Psoas muscle (tissue), 8 donors: ENCODE measurements around the gene PRM3. TPM values are rescaled to one million over a fixed set of nuclear protein-coding genes. Genes with fewer than 3 reads are reported as not detected.

Experiments used
- ATAC-seq, 4 donors: fragments of 200-7000 bp; cut with Tn5 transposase; one replicate each; pipeline ENCODE4 v1.9.1; 2020; ENCODE audit warnings: moderate library complexity in 3 of 4, mild to moderate bottlenecking in 2 of 4
- DNase-seq, 2 donors: peaks; one replicate each; pipeline ENCODE4 v3.0.0-alpha.2; 2020
- H3K27ac ChIP-seq: fragments of 200-600 bp; one replicate; pipeline ENCODE4 v1.8.0; 2022
- H3K27me3 ChIP-seq, 3 donors: fragments of 200-600 bp in 1 of 3; one replicate each; pipeline versions ENCODE4 v1.6.1 to v1.8.0; 2013 to 2022; ENCODE audit warnings: low read length in 2 of 3, mild to moderate bottlenecking in 2 of 3, moderate library complexity in 1 of 3; ENCODE audit not compliant: insufficient read depth in 3 of 3
- H3K36me3 ChIP-seq, 2 donors: fragments of 200-600 bp in 1 of 2; one replicate each; pipeline versions ENCODE4 v1.6.1 to v1.8.0; 2013 to 2022; ENCODE audit warnings: low read depth in 1 of 2, mild to moderate bottlenecking in 1 of 2, moderate library complexity in 1 of 2; ENCODE audit not compliant: insufficient read depth in 1 of 2
- H3K4me1 ChIP-seq: fragments of 200-600 bp; one replicate; pipeline ENCODE4 v1.8.0; 2022
- H3K4me3 ChIP-seq: fragments of 200-600 bp; one replicate; pipeline ENCODE4 v1.8.0; 2022; ENCODE audit warnings: mild to moderate bottlenecking
- H3K9me3 ChIP-seq: fragments of 200-600 bp; one replicate; pipeline ENCODE4 v1.8.0; 2022
- WGBS, 3 donors: extraction: QIAGEN DNeasy Blood & Tissue Kit; methylation state at CpG; one replicate each; pipeline versions ENCODE4 v1.1.6 to v1.1.7; 2013; 5-methylcytosine and 5-hydroxymethylcytosine counted together
- intact Hi-C, 2 donors: fragments of 100-400 bp; cut with DNase I; formaldehyde crosslinking; loops; one replicate each; pipeline versions ENCODE4 v1.11.0 to v1.14.2; 2022
- polyA plus RNA-seq, 3 donors: library from polyadenylated mRNA; stranded (reverse); fragments of 200-250 nt; gene quantifications; one replicate each; pipeline ENCODE4 v1.2.3, GENCODE V29; 2013
- total RNA-seq, 4 donors: library from RNA; stranded (reverse); fragmentation: NEBNext Ultra II Directional in 2 of 4; extraction: Animal tissue kit (Norgen Biotek cat#: 25700) in 2 of 4; gene quantifications; one replicate each; pipeline versions ENCODE4 v1.2.1 to v1.2.4, GENCODE V29; 2021 to 2023
- TF ChIP-seq, protein P1 (sequence below): fragments of 200-600 bp; IDR thresholded peaks from one replicate; pipeline ENCODE4 v1.8.0; 2022; ENCODE audit warnings: antibody characterized with exemption
- donor health status: healthy with polysubstance abuse.
- donor health status: DM: no; HTN: no; CAD: no; lungs with moderate emphysema.
- donor health status: Bipolar disorder and iron deficiency.
- donor health status: healthy.
- donor health status: DM: yes; HTN: yes; CAD: no.
- donor health status: DM: no; HTN: no; CAD: no.
- donor health status: DM: no; HTN: no; CAD: no.
- donor health status: DM: yes; HTN: yes; CAD: no.

The PRM3 gene
- total and polyA plus RNA-seq, 7 donors, result not detected

DNA sequence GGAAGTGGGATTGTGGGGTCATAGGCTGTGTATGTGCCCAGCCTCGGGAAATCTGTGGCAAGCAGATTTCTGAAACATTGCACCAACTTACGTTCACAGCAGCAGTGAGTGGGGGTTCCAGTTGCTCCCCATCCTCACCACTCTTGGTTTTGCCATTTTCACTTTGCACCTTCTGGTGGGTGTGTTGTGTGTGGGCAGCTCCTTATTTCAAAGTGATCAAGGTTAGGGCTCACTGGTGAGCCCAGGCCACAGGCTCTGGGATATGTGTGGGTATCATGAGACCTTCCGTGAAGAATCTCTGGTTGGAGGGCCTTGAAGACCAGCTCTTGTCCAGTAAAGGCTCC, 37.2 kb upstream of the PRM3 start:
- H3K4me3 ChIP-seq, result no peak overlapping the region
- H3K4me1 ChIP-seq, result no peaks in the 10 kb centered on the region
- ATAC-seq, result no peak
- H3K36me3 ChIP-seq, result no peaks in the 10 kb centered on the region
- H3K27me3 ChIP-seq, result peaks cover 0 to 1% (median 0%) of the 10 kb centered on the region in 3 donors
- no peaks in the 10 kb centered on the region for H3K9me3 ChIP-seq
- WGBS, 3 donors, result 90 to 94% (median 92%) methylated on average over 3 of the region's 3 CpGs
- no peak for DNase-seq
- intact Hi-C loops, result no loop called here
- no peak overlapping the region for H3K27ac ChIP-seq
- TF ChIP-seq, protein P1, sequence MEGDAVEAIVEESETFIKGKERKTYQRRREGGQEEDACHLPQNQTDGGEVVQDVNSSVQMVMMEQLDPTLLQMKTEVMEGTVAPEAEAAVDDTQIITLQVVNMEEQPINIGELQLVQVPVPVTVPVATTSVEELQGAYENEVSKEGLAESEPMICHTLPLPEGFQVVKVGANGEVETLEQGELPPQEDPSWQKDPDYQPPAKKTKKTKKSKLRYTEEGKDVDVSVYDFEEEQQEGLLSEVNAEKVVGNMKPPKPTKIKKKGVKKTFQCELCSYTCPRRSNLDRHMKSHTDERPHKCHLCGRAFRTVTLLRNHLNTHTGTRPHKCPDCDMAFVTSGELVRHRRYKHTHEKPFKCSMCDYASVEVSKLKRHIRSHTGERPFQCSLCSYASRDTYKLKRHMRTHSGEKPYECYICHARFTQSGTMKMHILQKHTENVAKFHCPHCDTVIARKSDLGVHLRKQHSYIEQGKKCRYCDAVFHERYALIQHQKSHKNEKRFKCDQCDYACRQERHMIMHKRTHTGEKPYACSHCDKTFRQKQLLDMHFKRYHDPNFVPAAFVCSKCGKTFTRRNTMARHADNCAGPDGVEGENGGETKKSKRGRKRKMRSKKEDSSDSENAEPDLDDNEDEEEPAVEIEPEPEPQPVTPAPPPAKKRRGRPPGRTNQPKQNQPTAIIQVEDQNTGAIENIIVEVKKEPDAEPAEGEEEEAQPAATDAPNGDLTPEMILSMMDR, result no peak

DNA sequence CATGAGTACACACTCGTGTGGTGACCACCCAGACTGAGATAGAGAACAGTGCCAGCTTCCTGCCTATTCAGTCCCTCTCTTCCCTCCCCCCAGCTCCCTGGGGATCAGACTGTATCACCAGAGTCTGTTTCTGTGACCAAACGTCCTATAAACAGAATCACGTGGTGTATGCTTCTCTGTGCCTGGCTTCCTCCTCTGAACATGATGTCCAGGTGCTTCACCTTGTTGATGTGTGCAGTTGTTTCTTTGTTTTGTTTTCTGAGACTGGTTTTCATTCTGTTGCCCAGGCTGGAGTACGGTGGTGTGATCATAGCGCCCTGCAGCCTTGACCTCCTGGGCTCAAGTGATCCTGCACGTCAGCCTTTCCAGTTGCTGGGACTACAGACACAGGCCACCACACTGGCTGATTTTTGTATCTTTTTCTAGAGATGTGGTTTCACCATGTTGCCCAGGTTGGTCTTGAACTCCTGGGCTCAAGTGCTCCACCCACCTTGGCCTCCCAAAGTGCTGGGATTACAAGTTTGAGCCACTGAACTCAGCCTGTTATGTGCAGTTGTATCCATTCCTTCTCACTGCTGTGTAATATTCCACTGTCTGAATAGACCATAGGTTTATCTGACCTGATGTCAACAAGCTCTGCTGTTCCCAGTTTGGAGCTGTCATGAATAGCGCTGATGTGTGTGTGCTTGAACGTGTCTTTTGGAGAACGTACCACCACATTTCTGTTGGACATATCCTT, 36.6 kb upstream of the PRM3 start:
- Histone ChIP-seq H3K36me3 (no peaks in the 10 kb centered on the region), H3K4me1 (no peaks in the 10 kb centered on the region), H3K27me3 (no peaks in the 10 kb centered on the region), H3K9me3 (no peaks in the 10 kb centered on the region), H3K4me3 (no peak overlapping the region), H3K27ac (no peak overlapping the region)
- 61 to 62% (median 62%) methylated on average over 9 of the region's 9 CpGs for WGBS, 3 donors
- TF ChIP-seq, protein P1, result no peak
- no peak for DNase-seq
- intact Hi-C loops, result no loop called here
- ATAC-seq, result no peak

DNA sequence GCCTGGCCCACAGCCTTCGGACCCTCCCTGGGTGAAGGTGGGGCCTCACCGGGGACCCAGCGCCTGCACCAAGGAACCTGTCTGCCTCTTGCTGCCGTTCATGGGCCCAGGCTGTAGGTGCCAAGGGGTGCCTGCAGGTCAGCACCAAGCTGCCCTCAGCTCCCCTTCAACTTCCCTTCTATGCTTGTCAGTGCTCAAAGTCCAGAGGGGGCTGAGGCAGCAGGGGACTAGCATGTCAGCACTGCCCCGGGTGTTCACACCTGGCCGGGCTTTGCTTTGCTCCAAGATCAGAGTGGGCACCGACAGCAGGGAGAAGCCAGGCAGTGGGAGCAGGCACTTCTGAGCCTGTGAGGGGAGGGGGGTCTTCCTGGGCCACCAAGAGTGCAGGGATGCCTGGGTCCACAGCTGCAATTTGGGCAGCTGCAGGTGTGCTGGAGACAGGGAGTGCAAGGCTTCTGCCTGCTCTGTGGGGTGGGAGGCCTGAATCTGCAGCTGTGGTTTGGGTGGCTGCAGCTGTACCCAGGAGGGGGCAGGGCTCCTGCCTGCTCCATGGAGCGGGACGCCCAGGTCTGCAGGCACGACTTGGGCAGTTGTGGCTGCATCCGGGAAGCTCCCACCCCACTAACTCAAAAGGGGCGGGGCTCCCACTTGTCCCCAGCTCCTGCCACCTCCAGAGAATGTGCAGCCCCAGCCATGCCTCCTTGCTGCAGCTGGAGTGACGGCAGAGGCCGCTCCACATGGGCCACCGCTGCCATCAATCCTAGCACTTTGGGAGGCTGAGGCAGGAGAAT, 35.3 kb upstream of the PRM3 start:
- H3K9me3 ChIP-seq, result no peaks in the 10 kb centered on the region
- no peaks in the 10 kb centered on the region for H3K4me1 ChIP-seq
- ATAC-seq, result no peak
- TF ChIP-seq, protein P1, result no peak
- H3K27me3 ChIP-seq, result no peaks in the 10 kb centered on the region
- no peak for DNase-seq
- no peak overlapping the region for H3K27ac ChIP-seq
- no peaks in the 10 kb centered on the region for H3K36me3 ChIP-seq
- intact Hi-C loops, result no loop called here
- 49 to 55% (median 53%) methylated on average over 15 of the region's 15 CpGs for WGBS, 3 donors
- no peak overlapping the region for H3K4me3 ChIP-seq

DNA sequence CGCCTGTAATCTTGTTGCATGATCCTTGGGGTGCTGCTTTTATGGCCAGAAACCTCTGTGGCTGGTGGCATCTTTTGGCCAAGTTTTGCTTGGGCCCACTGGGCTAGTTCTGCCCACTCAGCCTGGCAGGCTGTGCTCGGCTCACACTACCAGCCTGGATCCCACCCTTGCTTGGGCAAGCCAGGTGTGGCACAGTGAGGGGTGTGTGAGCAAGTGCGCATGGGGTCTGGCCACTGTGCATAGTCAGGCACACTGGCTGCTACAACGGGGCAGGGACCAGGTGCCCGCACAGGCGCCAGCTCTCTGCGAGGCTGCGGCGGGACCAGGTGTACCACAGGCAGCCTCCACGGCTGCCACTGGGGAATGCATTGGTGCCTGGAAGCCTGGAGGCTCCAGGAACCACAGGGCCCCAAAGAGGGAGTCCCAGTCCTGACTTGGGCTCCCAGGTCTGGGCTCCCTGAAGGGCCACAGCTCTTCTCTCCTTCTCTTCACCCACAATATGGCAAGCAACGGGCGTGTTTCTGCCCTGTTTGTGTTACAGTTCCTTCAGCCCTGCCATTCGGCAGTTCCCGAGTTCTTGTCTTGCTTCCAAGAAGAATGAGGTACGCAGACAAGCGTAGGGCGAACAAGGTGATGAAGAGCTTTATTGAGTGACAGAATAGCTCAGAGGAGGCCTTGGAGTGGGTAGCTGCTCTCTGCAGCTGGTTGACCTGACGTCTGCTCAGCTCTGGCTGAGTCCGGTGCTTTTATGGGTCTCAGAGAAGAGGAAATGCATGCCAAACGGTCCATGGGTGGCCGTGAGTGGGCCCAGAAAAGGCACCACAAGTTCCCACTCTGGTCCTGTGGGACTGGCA, 34.4 kb upstream of the PRM3 start:
- Histone ChIP-seq H3K4me1 (no peaks in the 10 kb centered on the region), H3K36me3 (no peaks in the 10 kb centered on the region), H3K4me3 (no peak overlapping the region), H3K27ac (no peak overlapping the region), H3K9me3 (no peaks in the 10 kb centered on the region), H3K27me3 (no peaks in the 10 kb centered on the region)
- DNase-seq, result no peak
- TF ChIP-seq, protein P1, result no peak
- WGBS, 3 donors, result 82 to 86% (median 84%) methylated on average over 21 of the region's 21 CpGs
- intact Hi-C loops, result no loop called here
- ATAC-seq, result no peak
